GM23338 (cell line): ENCODE measurements around the gene AFTPH. TPM values are rescaled to one million over a fixed set of nuclear protein-coding genes. Genes with fewer than 3 reads are reported as not detected.
A peak's percentile ranks its signal among the peaks of the same experiment; 100 is the strongest.

Experiments
- ATAC-seq: fragments of 200-7000 bp; cut with Tn5 transposase; 3 replicates; pipeline ENCODE4 v1.9.1; 2020
- DNase-seq: peaks from one replicate; pipeline ENCODE4 v3.0.0-alpha.2; 2015; ENCODE audit warnings: low spot score
- H2AFZ ChIP-seq: fragments of 200-600 bp; sonication (generic); 2 replicates; pipeline ENCODE4 v1.8.0; 2016; ENCODE audit warnings: antibody characterized with exemption, mild to moderate bottlenecking, moderate library complexity
- H3F3A ChIP-seq: fragments of 200-600 bp; sonication (generic); replicated peaks from 2 replicates; pipeline ENCODE4 v1.8.0; 2017; ENCODE audit warnings: antibody characterized with exemption, mixed run types, low read depth
- H3K27ac ChIP-seq: fragments of 200-600 bp; sonication (generic); 2 replicates; pipeline ENCODE4 v1.6.1; 2016; ENCODE audit warnings: low read depth
- H3K27me3 ChIP-seq: fragments of 200-600 bp; sonication (generic); 2 replicates; pipeline ENCODE4 v1.8.0; 2016; ENCODE audit warnings: mild to moderate bottlenecking, mixed run types, moderate library complexity; ENCODE audit not compliant: insufficient read depth
- H3K36me3 ChIP-seq: fragments of 200-600 bp; sonication (generic); 2 replicates; pipeline ENCODE4 v1.8.0; 2016; ENCODE audit warnings: mild to moderate bottlenecking; ENCODE audit not compliant: insufficient read depth
- H3K4me1 ChIP-seq: fragments of 200-600 bp; sonication (generic); 2 replicates; pipeline ENCODE4 v1.8.0; 2016; ENCODE audit warnings: mild to moderate bottlenecking, moderate library complexity; ENCODE audit not compliant: insufficient read depth
- H3K4me2 ChIP-seq: fragments of 200-600 bp; sonication (generic); 2 replicates; pipeline ENCODE4 v1.7.1; 2017; ENCODE audit warnings: mixed run types
- H3K4me3 ChIP-seq: fragments of 200-600 bp; sonication (generic); 2 replicates; pipeline ENCODE4 v1.6.1; 2016; ENCODE audit warnings: mixed run types
- H3K79me2 ChIP-seq: fragments of 200-600 bp; sonication (generic); replicated peaks from 2 replicates; pipeline ENCODE4 v1.8.0; 2017; ENCODE audit warnings: mild to moderate bottlenecking; ENCODE audit not compliant: insufficient read depth
- H3K9me2 ChIP-seq: fragments of 200-600 bp; sonication (generic); 2 replicates; pipeline ENCODE4 v1.8.0; 2017; ENCODE audit not compliant: insufficient read depth
- H4K20me1 ChIP-seq: fragments of 200-600 bp; sonication (generic); replicated peaks from 2 replicates; pipeline ENCODE4 v1.8.0; 2017; ENCODE audit warnings: mild to moderate bottlenecking; ENCODE audit not compliant: insufficient read depth
- H3K27ac Mint-ChIP-seq: 2 replicates; pipeline ENCODE4 v1.8.0; 2020; ENCODE audit warnings: inconsistent platforms, mild to moderate bottlenecking, moderate library complexity, mixed read lengths
- H3K27me3 Mint-ChIP-seq: 3 replicates; pipeline ENCODE4 v1.8.0; 2022; ENCODE audit warnings: low read depth, mild to moderate bottlenecking, moderate library complexity, mixed read lengths, inconsistent platforms; ENCODE audit not compliant: insufficient read depth, poor library complexity
- H3K36me3 Mint-ChIP-seq: 3 replicates; pipeline ENCODE4 v1.8.0; 2021; ENCODE audit warnings: low read depth, mild to moderate bottlenecking, inconsistent platforms, moderate library complexity, mixed read lengths
- H3K4me1 Mint-ChIP-seq: 3 replicates; pipeline ENCODE4 v1.8.0; 2020; ENCODE audit warnings: mild to moderate bottlenecking, inconsistent platforms, mixed read lengths
- H3K4me3 Mint-ChIP-seq: 3 replicates; pipeline ENCODE4 v1.8.0; 2021; ENCODE audit warnings: moderate library complexity, mild to moderate bottlenecking, inconsistent platforms, mixed read lengths
- H3K9me3 Mint-ChIP-seq: 3 replicates; pipeline ENCODE4 v1.8.0; 2020; ENCODE audit warnings: moderate library complexity, mild to moderate bottlenecking, inconsistent platforms, mixed read lengths
- CREB1 ChIP-seq: fragments of 250-450 bp; sonication (Bioruptor Pico); IDR thresholded peaks from 2 replicates; pipeline ENCODE4 v1.5.0; 2020; ENCODE audit warnings: low read depth, mild to moderate bottlenecking, moderate library complexity
- ETS1 ChIP-seq: IDR thresholded peaks from 2 replicates; pipeline ENCODE4 v1.6.1; 2016; ENCODE audit warnings: antibody characterized with exemption
- EZH2 ChIP-seq: fragments of 200-600 bp; sonication (generic); IDR thresholded peaks from one replicate; pipeline ENCODE4 v1.8.0; 2017; ENCODE audit warnings: antibody characterized with exemption, mild to moderate bottlenecking, low read depth; ENCODE audit not compliant: unreplicated experiment
- EZH2phosphoT487 ChIP-seq: fragments of 200-600 bp; sonication (generic); IDR thresholded peaks from one replicate; pipeline ENCODE4 v1.8.1; 2018; ENCODE audit warnings: antibody characterized with exemption; ENCODE audit not compliant: unreplicated experiment
- POLR2AphosphoS5 ChIP-seq: IDR thresholded peaks from 2 replicates; pipeline ENCODE4 v1.6.1; 2016; ENCODE audit warnings: antibody characterized with exemption, low read depth
- ZNF331 ChIP-seq: fragments of 250-450 bp; sonication (Bioruptor Pico); IDR thresholded peaks from 2 replicates; pipeline ENCODE4 v1.5.0; 2020; ENCODE audit warnings: low read depth, mild to moderate bottlenecking, moderate library complexity
- polyA plus RNA-seq: library from polyadenylated mRNA; unstranded; fragments of >200 nt; fragmentation: Nextera tagmentation; extraction: Ambion mirVana; gene quantifications from 2 replicates; pipeline ENCODE4 v1.2.1, GENCODE V29; 2016
- total RNA-seq: library from RNA; depleted of rRNA; stranded (reverse); fragments of >200 nt; shearing (Covaris generic); gene quantifications from 2 replicates; pipeline ENCODE4 v1.2.3, GENCODE V29; 2014
- TF ChIP-seq, protein P1 (sequence below): fragments of 250-450 bp; sonication (Bioruptor Pico); IDR thresholded peaks from 2 replicates; pipeline ENCODE4 v1.5.0; 2020; ENCODE audit warnings: mild to moderate bottlenecking, moderate library complexity
- TF ChIP-seq, protein P2 (sequence below), 2 experiments: fragments of 200-600 bp in 1 of 2; sonication (generic) in 1 of 2; conservative IDR thresholded peaks; 2 replicates each; pipeline versions ENCODE4 v1.5.1 to v1.6.1; 2016 to 2017; ENCODE audit warnings: antibody characterized with exemption in 2 of 2, low read depth in 2 of 2, mild to moderate bottlenecking in 2 of 2, moderate library complexity in 1 of 2

Gene AFTPH
- total and polyA plus RNA-seq, 2 experiments from 2014 or later, result 14.9 to 20.6 TPM

DNA sequence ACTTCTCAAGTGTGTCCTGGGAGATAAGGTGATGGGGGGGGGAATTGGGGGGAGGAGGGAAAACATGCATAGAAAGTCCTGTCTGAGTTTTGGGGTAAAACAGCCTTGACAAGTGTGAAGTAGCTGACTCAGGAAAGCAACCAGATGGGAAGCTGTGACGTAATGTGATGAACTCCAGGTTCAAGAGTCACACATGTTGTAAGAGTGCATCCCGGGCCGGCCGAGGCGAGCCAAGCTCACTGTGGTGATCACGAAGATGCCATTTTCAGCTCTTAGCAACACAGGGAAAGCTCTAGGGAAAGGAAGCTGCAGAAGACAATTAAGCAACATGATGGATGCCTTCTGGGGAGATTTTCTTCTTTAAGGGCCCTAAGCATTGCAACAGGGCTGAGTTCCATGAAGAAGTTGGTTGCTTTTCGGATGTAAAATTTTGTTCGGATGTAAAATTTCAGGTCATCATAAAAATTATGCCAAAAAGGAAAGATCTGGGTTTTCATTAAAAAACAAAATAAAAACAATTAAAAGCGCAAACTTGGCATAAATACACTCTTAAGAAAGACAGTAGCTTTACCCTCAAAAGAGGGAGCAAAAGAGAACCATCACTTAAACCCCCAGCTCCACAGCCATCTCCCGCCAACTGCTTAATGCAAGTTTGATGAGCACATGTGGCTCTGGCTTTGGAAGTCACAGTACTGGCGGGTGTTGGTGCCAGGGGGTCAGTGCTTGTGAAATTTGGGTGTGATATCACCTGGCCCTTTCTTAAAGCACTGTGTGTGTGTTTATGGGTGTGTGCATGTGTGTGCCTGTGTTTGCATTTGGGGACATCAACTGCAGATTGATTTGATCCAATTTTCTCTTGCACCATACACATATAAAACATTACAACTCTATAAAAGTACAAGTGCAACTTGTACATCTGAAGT is 110.5 kb downstream of the AFTPH start:
- no peak for DNase-seq
- Histone ChIP-seq H4K20me1 (peaks cover 18% of the 10 kb centered on the region; the same call in 1 of the 2 replicates), H3K79me2 (peaks cover 23% of the 10 kb centered on the region)

DNA sequence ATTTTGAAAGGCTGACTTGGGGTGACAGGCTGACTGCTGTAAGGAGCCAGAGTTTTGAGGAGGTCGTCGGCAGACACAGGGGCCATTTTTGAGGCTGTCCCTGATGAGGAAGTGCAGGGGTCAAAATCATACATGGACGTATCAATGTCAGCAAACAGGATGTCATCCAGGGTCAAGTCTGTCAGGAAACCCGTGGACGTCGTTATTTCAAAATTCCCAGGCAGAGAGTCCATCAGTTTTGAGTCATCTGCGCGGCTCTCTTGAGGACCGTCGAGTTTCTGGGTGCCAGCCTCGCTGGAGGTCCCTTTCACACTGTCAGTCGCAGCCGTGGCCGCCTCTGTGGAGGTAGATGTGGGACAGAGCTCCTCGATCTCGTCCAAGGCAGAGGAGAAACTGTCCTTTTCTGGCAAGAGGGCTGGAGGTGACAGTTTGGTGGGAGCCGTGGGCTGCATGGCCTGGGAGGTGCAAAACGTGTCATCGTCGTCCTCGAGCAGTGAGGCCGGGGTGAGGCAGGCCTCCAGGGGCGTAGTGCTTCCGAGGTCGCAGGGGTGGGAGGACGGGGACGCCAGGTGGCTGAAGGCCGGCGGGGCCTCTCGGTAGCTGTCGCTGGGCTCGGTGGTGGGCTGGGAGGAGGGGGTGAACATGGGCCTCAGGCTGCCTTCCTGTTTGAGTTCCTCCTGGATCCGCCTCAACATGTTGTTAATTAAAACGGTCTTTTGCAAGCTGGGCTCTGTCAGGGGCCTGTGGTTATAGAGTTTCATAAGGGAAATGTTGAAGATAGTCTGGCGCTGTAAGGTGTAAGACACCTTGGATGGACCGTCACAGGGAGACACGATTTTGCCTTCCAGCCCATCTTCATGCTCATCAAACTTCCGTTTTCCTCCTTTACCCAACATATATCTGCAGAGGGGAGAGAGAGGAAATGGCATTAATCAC is 112.1 kb downstream of the AFTPH start:
- Mint-ChIP-seq H3K9me3 (no peaks in the 10 kb centered on the region), H3K27me3 (peaks cover 4% of the 10 kb centered on the region), H3K4me1 (peaks cover 59% of the 10 kb centered on the region), H3K27ac (no peak overlapping the region), H3K4me3 (no peak overlapping the region), H3K36me3 (peaks cover 15% of the 10 kb centered on the region)
- no peaks in the 10 kb centered on the region for H3F3A ChIP-seq
- H3K4me3 ChIP-seq, result no peak overlapping the region
- H3K27me3 ChIP-seq, result no peaks in the 10 kb centered on the region
- no peaks in the 10 kb centered on the region for H3K9me2 ChIP-seq
- H3K79me2 ChIP-seq, result peaks cover 35% of the 10 kb centered on the region
- H2AFZ ChIP-seq, result no peak overlapping the region
- DNase-seq (no peak), ATAC-seq (peak; percentile 47)
- no peak overlapping the region for H3K4me2 ChIP-seq
- H4K20me1 ChIP-seq, result peaks cover 18% of the 10 kb centered on the region; the same call in 1 of the 2 replicates
- no peak overlapping the region for H3K27ac ChIP-seq
- peaks cover 52% of the 10 kb centered on the region for H3K4me1 ChIP-seq
- no peaks in the 10 kb centered on the region for H3K36me3 ChIP-seq
- no peak for TF ChIP-seq ETS1
- TF ChIP-seq, protein P1, sequence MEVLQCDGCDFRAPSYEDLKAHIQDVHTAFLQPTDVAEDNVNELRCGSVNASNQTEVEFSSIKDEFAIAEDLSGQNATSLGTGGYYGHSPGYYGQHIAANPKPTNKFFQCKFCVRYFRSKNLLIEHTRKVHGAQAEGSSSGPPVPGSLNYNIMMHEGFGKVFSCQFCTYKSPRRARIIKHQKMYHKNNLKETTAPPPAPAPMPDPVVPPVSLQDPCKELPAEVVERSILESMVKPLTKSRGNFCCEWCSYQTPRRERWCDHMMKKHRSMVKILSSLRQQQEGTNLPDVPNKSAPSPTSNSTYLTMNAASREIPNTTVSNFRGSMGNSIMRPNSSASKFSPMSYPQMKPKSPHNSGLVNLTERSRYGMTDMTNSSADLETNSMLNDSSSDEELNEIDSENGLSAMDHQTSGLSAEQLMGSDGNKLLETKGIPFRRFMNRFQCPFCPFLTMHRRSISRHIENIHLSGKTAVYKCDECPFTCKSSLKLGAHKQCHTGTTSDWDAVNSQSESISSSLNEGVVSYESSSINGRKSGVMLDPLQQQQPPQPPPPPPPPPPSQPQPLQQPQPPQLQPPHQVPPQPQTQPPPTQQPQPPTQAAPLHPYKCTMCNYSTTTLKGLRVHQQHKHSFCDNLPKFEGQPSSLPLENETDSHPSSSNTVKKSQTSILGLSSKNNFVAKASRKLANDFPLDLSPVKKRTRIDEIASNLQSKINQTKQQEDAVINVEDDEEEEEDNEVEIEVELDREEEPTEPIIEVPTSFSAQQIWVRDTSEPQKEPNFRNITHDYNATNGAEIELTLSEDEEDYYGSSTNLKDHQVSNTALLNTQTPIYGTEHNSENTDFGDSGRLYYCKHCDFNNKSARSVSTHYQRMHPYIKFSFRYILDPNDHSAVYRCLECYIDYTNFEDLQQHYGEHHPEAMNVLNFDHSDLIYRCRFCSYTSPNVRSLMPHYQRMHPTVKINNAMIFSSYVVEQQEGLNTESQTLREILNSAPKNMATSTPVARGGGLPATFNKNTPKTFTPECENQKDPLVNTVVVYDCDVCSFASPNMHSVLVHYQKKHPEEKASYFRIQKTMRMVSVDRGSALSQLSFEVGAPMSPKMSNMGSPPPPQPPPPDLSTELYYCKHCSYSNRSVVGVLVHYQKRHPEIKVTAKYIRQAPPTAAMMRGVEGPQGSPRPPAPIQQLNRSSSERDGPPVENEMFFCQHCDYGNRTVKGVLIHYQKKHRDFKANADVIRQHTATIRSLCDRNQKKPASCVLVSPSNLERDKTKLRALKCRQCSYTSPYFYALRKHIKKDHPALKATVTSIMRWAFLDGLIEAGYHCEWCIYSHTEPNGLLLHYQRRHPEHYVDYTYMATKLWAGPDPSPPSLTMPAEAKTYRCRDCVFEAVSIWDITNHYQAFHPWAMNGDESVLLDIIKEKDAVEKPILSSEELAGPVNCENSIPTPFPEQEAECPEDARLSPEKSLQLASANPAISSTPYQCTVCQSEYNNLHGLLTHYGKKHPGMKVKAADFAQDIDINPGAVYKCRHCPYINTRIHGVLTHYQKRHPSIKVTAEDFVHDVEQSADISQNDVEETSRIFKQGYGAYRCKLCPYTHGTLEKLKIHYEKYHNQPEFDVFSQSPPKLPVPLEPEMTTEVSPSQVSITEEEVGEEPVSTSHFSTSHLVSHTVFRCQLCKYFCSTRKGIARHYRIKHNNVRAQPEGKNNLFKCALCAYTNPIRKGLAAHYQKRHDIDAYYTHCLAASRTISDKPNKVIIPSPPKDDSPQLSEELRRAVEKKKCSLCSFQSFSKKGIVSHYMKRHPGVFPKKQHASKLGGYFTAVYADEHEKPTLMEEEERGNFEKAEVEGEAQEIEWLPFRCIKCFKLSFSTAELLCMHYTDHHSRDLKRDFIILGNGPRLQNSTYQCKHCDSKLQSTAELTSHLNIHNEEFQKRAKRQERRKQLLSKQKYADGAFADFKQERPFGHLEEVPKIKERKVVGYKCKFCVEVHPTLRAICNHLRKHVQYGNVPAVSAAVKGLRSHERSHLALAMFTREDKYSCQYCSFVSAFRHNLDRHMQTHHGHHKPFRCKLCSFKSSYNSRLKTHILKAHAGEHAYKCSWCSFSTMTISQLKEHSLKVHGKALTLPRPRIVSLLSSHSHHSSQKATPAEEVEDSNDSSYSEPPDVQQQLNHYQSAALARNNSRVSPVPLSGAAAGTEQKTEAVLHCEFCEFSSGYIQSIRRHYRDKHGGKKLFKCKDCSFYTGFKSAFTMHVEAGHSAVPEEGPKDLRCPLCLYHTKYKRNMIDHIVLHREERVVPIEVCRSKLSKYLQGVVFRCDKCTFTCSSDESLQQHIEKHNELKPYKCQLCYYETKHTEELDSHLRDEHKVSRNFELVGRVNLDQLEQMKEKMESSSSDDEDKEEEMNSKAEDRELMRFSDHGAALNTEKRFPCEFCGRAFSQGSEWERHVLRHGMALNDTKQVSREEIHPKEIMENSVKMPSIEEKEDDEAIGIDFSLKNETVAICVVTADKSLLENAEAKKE (CRISPR knock-in tag), result no peak

More for the DNA sequence above, 110.5 kb downstream of the AFTPH start:
- H3K27me3 ChIP-seq, result no peaks in the 10 kb centered on the region
- peaks cover 35% of the 10 kb centered on the region for H3K4me1 ChIP-seq
- ATAC-seq, result no peak
- peaks cover 15% of the 10 kb centered on the region for H3K36me3 Mint-ChIP-seq
- no peak overlapping the region for H3K27ac ChIP-seq
- TF ChIP-seq CREB1, result no peak
- TF ChIP-seq EZH2, result no peak
- TF ChIP-seq POLR2AphosphoS5, result no peak
- no peak for TF ChIP-seq EZH2phosphoT487
- no peak for TF ChIP-seq ZNF331 (CRISPR knock-in tag)
- TF ChIP-seq, protein P2, sequence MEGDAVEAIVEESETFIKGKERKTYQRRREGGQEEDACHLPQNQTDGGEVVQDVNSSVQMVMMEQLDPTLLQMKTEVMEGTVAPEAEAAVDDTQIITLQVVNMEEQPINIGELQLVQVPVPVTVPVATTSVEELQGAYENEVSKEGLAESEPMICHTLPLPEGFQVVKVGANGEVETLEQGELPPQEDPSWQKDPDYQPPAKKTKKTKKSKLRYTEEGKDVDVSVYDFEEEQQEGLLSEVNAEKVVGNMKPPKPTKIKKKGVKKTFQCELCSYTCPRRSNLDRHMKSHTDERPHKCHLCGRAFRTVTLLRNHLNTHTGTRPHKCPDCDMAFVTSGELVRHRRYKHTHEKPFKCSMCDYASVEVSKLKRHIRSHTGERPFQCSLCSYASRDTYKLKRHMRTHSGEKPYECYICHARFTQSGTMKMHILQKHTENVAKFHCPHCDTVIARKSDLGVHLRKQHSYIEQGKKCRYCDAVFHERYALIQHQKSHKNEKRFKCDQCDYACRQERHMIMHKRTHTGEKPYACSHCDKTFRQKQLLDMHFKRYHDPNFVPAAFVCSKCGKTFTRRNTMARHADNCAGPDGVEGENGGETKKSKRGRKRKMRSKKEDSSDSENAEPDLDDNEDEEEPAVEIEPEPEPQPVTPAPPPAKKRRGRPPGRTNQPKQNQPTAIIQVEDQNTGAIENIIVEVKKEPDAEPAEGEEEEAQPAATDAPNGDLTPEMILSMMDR (conservative IDR thresholded peaks at IDR 0.05; ENCODE audit: low read depth in 2 of 2), result no peak
- H3K4me3 ChIP-seq, result no peak overlapping the region
- no peaks in the 10 kb centered on the region for H3K9me2 ChIP-seq
- H2AFZ ChIP-seq, result no peak overlapping the region
- no peaks in the 10 kb centered on the region for H3K9me3 Mint-ChIP-seq
- no peak overlapping the region for H3K4me2 ChIP-seq
- no peaks in the 10 kb centered on the region for H3F3A ChIP-seq
- H3K4me1 Mint-ChIP-seq, result peaks cover 42% of the 10 kb centered on the region
- no peaks in the 10 kb centered on the region for H3K36me3 ChIP-seq
- no peak overlapping the region for H3K4me3 Mint-ChIP-seq
- no peak overlapping the region for H3K27ac Mint-ChIP-seq
- peaks cover 6% of the 10 kb centered on the region for H3K27me3 Mint-ChIP-seq
